K562 (cell line): ENCODE measurements around the gene UBE2L3. TPM values are rescaled to one million over a fixed set of nuclear protein-coding genes. Genes with fewer than 3 reads are reported as not detected.
"Not testable (repeated sequence)": the region's sequence is repeated elsewhere in the genome, so short reads cannot be mapped to it uniquely, and the experiment has no call there.

Experiments used
- ATAC-seq: fragments of 200-7000 bp; cut with Tn5 transposase; 3 replicates; pipeline ENCODE4 v1.9.1; 2020; ENCODE audit warnings: moderate library complexity
- BruUV-seq: library from RNA; stranded (reverse); fragments of 400-500 nt; replicated peaks from 2 replicates; lab custom pipeline; 2021; lab: Mats Ljungman, UMichigan
- CTCF ChIA-PET: fragments of 300-600 bp; formaldehyde crosslinking; extraction: SDS; loops from one replicate; lab custom pipeline; 2021; ENCODE audit warnings: low intra/inter-chr PET ratio; lab: Yijun Ruan, JAX
- POLR2A ChIA-PET: fragments of 300-600, 350-650 bp; sonication (Branson Sonifier 250); formaldehyde crosslinking; extraction: SDS; loops from one replicate; lab custom pipeline; 2021; ENCODE audit warnings: antibody characterized with exemption, inconsistent platforms; lab: Yijun Ruan, JAX
- DNase-seq, 4 experiments: peaks; one replicate each; pipeline versions ENCODE4 v3.0.0 to v3.0.0-alpha.2; 2011 to 2018; ENCODE audit warnings: low spot score in 3 of 4, mixed read lengths in 3 of 4; ENCODE audit errors: extremely low read depth in 1 of 4
- FAIRE-seq: peaks from 2 replicates; lab custom pipeline; 2011; peaks lifted over from hg19 to GRCh38; lab: Jason Lieb, UNC
- H2AFZ ChIP-seq: 2 replicates; pipeline ENCODE4 v1.6.0; 2011; ENCODE audit warnings: low read depth, low read length, control low read depth, inconsistent platforms
- H3K27ac ChIP-seq: fragments of 200-600 bp; 3 replicates; pipeline ENCODE4 v1.8.0; 2011; ENCODE audit warnings: low read depth, mild to moderate bottlenecking, control low read depth, inconsistent platforms, low read length, moderate library complexity, mixed read lengths; ENCODE audit errors: extremely low read depth
- H3K27me3 ChIP-seq, 2 experiments: fragments of 300-600 bp in 1 of 2; 2 replicates in 1 of 2; 3 replicates in 1 of 2; pipeline versions ENCODE4 v1.6.0 to v1.8.0; 2011; ENCODE audit warnings: inconsistent platforms in 2 of 2, low read length in 2 of 2, mild to moderate bottlenecking in 1 of 2, mixed read lengths in 1 of 2, moderate library complexity in 1 of 2; ENCODE audit not compliant: control insufficient read depth in 2 of 2, insufficient read depth in 2 of 2
- H3K36me3 ChIP-seq: fragments of 300-600 bp; 3 replicates; pipeline ENCODE4 v1.8.0; 2011; ENCODE audit warnings: mild to moderate bottlenecking, low read length, inconsistent platforms; ENCODE audit not compliant: control insufficient read depth, insufficient read depth
- H3K4me1 ChIP-seq, 2 experiments: fragments of 200-600 bp in 1 of 2; replicated peaks in 1 of 2; 2 replicates in 1 of 2; 3 replicates in 1 of 2; pipeline versions ENCODE4 v1.5.1 to v1.8.0; 2011; ENCODE audit warnings: inconsistent platforms in 2 of 2, low read length in 2 of 2, mild to moderate bottlenecking in 1 of 2, mixed read lengths in 1 of 2, moderate library complexity in 1 of 2; ENCODE audit not compliant: control insufficient read depth in 2 of 2, insufficient read depth in 2 of 2
- H3K4me2 ChIP-seq: 2 replicates; pipeline ENCODE4 v1.6.1; 2011; ENCODE audit warnings: low read length, control low read depth, inconsistent platforms, mixed read lengths; ENCODE audit not compliant: insufficient read depth
- H3K4me3 ChIP-seq: fragments of 200-600 bp; sonication (generic), shearing (Covaris generic); 2 replicates; pipeline ENCODE4 v1.5.1; 2016; ENCODE audit warnings: control low read depth, inconsistent platforms
- H3K79me2 ChIP-seq: fragments of 200-600 bp; 3 replicates; pipeline ENCODE4 v1.8.0; 2011; ENCODE audit warnings: low read length, inconsistent platforms; ENCODE audit not compliant: control insufficient read depth, insufficient read depth
- H3K9ac ChIP-seq, 2 experiments: 2 replicates each; pipeline versions ENCODE4 v1.6.0 to v1.6.1; 2011; ENCODE audit warnings: low read depth in 2 of 2, low read length in 2 of 2, control low read depth in 1 of 2, inconsistent platforms in 1 of 2, mild to moderate bottlenecking in 1 of 2, mixed read lengths in 1 of 2; ENCODE audit not compliant: insufficient read depth in 1 of 2
- H3K9me1 ChIP-seq: one replicate; pipeline ENCODE4 v1.6.0; 2011; ENCODE audit warnings: inconsistent platforms, mild to moderate bottlenecking, low read length, moderate library complexity; ENCODE audit not compliant: control insufficient read depth, insufficient read depth
- H3K9me3 ChIP-seq: replicated peaks from 2 replicates; pipeline ENCODE4 v1.5.1; 2011; ENCODE audit warnings: low read depth, low read length, inconsistent platforms; ENCODE audit not compliant: control insufficient read depth, insufficient read depth
- H4K20me1 ChIP-seq: replicated peaks from 2 replicates; pipeline ENCODE4 v1.6.1; 2011; ENCODE audit warnings: low read length, inconsistent platforms, mixed read lengths; ENCODE audit not compliant: control insufficient read depth, insufficient read depth
- FOSL1 ChIP-seq: fragments of 200-800 bp; sonication (Bioruptor generic); conservative IDR thresholded peaks from 2 replicates; pipeline ENCODE4 v1.6.1; 2016; ENCODE audit warnings: missing genetic modification characterization, missing compliant biosample characterization
- ZKSCAN1 ChIP-seq: fragments of 150-350 bp; IDR thresholded peaks from 2 replicates; pipeline ENCODE4 v1.6.1; 2016; ENCODE audit warnings: low read depth, low read length
- WGBS: fragments of 100-300 bp; shearing (Covaris generic); methylation state at CpG from one replicate; pipeline ENCODE4 v1.1.6; 2016; ENCODE audit warnings: low coverage, mixed read lengths; ENCODE audit not compliant: insufficient coverage; ENCODE audit errors: missing lambda C conversion rate; 5-methylcytosine and 5-hydroxymethylcytosine counted together
- in situ Hi-C: fragments of 300-500 bp; cut with MboI; formaldehyde crosslinking; loops from 4 replicates; pipeline ENCODE4 v1.15.0; 2018; ENCODE audit warnings: inconsistent platforms, mixed read lengths
- intact Hi-C: fragments of 100-400 bp; cut with micrococcal nuclease; formaldehyde crosslinking; loops from 2 replicates; pipeline ENCODE4 v1.14.2; 2022
- polyA plus RNA-seq, 8 experiments: library from polyadenylated mRNA; depleted of rRNA in 4 of 8; stranded (reverse) in 5 of 8; unstranded in 3 of 8; fragments of >200 nt; fragmentation: Nextera tagmentation in 2 of 8; fragmentation: Illumina TruSeq in 1 of 8; extraction: Ambion mirVana in 2 of 8; extraction: Trizol in 1 of 8; gene quantifications; 2 replicates each; pipeline versions ENCODE4 v1.2.1 to v1.2.3, GENCODE V29; 2011 to 2014; ENCODE audit warnings: inconsistent platforms in 1 of 8, missing spikeins in 1 of 8
- total RNA-seq, 7 experiments: library from RNA; depleted of rRNA in 6 of 7; stranded (reverse); fragments of >200 nt in 6 of 7; fragmentation: Illumina TruSeq in 2 of 7; extraction: Trizol in 2 of 7; gene quantifications; 2 replicates each; pipeline versions ENCODE4 v1.2.1 to v1.2.3, GENCODE V29; 2011 to 2021; ENCODE audit warnings: low replicate concordance in 1 of 7

Gene UBE2L3
- total and polyA plus RNA-seq, 9 of the 15 experiments (the other 6 are each of a cell fraction or from before 2014, with no cell fraction given): 215 to 625 (median 285) TPM

GRCh38 chr22:21539862-21540261 is 27.7 kb upstream of the UBE2L3 start:
- H3K4me3 ChIP-seq, H2AFZ ChIP-seq, H3K9me1 ChIP-seq, H3K4me2 ChIP-seq, H3K9ac ChIP-seq, H3K9me3 ChIP-seq, BruUV-seq, H3K27ac ChIP-seq, H3K36me3 ChIP-seq, H4K20me1 ChIP-seq, H3K27me3 ChIP-seq, ATAC-seq, DNase-seq, CTCF ChIA-PET, H3K4me1 ChIP-seq, intact Hi-C loops, H3K79me2 ChIP-seq, POLR2A ChIA-PET, FAIRE-seq: not testable (repeated sequence)
- in situ Hi-C loops: loop anchor here (5.0 to 25.0 kb wide), 5 partner anchors 32 to 445 kb away; partner anchors contain the start of gene SDF2L1
- WGBS: no CpG with 5 or more reads among the region's 7 CpGs

- H3K9ac ChIP-seq, H3K36me3 ChIP-seq, POLR2A ChIA-PET, BruUV-seq, DNase-seq, H3K9me1 ChIP-seq, FAIRE-seq, H3K79me2 ChIP-seq, H3K9me3 ChIP-seq, CTCF ChIA-PET, H4K20me1 ChIP-seq, H3K27ac ChIP-seq, H3K4me1 ChIP-seq, H3K4me3 ChIP-seq, H3K27me3 ChIP-seq, intact Hi-C loops: not testable (repeated sequence)
- Histone ChIP-seq H3K4me2 (peak overlapping the region; percentile 12; the same call in 1 of the 2 replicates), H2AFZ (peak overlapping the region; percentile 53)
- TF ChIP-seq FOSL1 (tag) (peak; percentile 27; the same call in 1 of the 2 replicates), ZKSCAN1 (0 out of 2 replicates have a peak, but pooled peaks have one; percentile 35)
- in situ Hi-C loops: loop anchor here (25.0 kb wide), 1 partner anchor 393 kb away; no protein-coding TSS in a partner anchor
- WGBS: 64% methylated on average over 1 of the region's 17 CpGs
- ATAC-seq: peak; percentile 81
Observed at GRCh38 chr22:21544432-21545322, 22.8 kb upstream of the UBE2L3 start.

GRCh38 chr22:21549558-21549957 is 18.0 kb upstream of the UBE2L3 start:
- H3K4me1 ChIP-seq, H3K4me3 ChIP-seq, DNase-seq, H3K9ac ChIP-seq, H3K9me3 ChIP-seq, H4K20me1 ChIP-seq, POLR2A ChIA-PET, H3K79me2 ChIP-seq, CTCF ChIA-PET, intact Hi-C loops, BruUV-seq, H3K27me3 ChIP-seq, H3K27ac ChIP-seq, H3K9me1 ChIP-seq, FAIRE-seq, H3K4me2 ChIP-seq, H3K36me3 ChIP-seq, H2AFZ ChIP-seq: not testable (repeated sequence)
- WGBS: no CpG with 5 or more reads among the region's 38 CpGs
- peak; percentile 44 for ATAC-seq
- in situ Hi-C loops: loop anchor here (25.0 kb wide), 1 partner anchor 388 kb away; no protein-coding TSS in a partner anchor
